HG03432 (cell line): ENCODE results near the gene RAPGEF5.

Experiments used
- ATAC-seq: cut with Tn5 transposase; IDR thresholded peaks from one replicate; pipeline ENCODE4 v1.9.1; 2021; ENCODE audit warnings: mild to moderate bottlenecking, moderate library complexity; ENCODE audit not compliant: unreplicated experiment

Gene RAPGEF5

DNA sequence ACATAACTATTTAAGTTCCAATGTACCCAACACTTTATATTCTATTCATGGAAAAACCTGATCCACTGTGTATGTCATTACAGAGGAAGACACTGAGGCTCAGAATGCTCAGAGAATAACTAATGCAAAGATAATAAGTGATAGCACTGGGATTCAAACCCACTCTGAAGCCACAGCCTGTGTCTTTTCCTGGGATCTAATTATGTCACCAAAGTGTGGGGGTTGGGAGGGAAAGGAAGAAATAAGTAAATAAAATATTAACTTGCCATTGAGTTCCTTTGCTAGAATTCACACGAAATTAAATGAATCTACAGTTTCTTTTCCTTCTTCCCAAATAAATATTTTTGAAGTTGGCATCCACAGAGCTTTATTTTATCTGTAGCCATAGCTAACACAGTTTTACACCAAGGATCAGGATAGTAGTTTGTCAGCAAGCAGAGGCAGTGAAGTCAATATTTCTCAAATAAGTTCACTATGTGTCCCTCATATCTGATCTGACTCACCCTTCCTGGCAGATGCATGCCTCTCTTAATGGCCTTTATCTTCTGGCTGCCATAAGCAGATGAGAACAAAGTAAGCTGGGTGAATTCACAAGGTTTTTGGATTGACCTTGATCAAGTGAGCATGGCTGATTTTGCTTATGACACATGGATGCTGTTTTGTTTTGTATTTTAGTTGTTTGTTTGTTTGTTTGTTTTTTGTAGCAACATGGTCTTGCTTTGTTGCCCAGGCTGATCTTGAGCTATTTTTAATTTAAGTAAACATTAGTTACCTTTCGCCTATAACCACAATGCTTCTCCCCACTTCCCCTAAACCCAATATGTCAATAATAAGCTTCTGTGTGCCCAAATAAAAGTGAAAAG lies 6.3 kb downstream of the RAPGEF5 start:
- ATAC-seq, result peak; percentile 59

DNA sequence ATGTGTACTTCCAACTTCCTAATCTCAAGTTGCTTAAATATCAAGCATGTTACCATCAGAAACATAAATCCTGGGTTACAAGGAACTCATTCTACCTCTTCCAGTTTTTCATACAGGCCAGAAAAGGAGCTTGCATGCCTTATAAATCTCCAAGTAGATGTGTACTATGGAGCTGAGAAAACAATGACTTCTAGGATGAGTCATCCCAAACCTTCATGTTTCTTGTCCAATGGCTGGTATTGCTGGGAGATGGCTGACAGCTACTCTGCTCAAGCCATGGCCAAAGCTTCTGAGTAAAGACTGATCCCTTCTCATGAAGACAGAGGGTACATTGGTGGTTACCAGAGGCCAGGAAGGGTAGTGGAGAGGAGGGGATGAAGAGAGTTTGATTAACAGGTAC lies 8.6 kb downstream of the RAPGEF5 start:
- no peak for ATAC-seq

- ATAC-seq, result no peak
Observed at GRCh38 chr7:22346383-22347107, 10.4 kb downstream of the RAPGEF5 start.

DNA sequence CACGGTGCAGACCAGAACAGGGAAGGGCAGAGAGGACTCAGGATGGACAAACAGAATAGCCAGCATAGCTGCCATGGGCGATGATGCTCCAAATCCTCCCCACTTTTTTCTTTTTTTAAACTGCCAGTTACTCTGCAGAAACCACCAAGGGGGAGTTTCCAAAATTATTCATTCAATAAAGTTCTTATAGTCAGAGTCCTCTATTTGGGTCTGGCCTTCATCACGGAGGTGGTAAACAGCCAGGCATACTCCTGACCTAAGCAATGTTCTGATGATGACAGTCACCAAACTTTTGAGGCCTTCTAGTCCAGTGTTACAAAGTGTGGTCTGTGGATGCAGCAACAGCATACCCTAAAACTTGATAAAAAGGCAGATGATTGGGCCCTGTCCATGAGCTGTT lies 12.3 kb downstream of the RAPGEF5 start:
- ATAC-seq, result no peak

- no peak for ATAC-seq
Observed at GRCh38 chr7:22343612-22344011, 13.3 kb downstream of the RAPGEF5 start.

DNA sequence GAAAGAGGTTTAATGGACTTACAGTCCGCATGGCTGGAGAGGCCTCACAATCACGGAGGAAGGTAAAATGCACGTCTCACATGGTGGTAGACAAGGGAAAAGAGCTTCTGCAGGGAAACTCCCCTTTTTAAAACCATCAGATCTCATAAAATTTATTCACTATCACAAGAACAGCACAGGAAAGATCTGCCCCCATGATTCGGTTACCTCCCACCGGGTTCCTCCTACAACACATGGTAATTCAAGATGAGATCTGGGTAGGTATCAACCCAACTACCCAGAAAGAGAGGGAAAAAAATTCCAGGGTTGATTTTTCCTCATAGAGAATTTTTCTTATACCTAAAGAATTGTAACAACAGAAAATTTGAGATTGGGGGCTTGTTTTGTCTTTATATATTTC lies 13.9 kb downstream of the RAPGEF5 start:
- no peak for ATAC-seq

DNA sequence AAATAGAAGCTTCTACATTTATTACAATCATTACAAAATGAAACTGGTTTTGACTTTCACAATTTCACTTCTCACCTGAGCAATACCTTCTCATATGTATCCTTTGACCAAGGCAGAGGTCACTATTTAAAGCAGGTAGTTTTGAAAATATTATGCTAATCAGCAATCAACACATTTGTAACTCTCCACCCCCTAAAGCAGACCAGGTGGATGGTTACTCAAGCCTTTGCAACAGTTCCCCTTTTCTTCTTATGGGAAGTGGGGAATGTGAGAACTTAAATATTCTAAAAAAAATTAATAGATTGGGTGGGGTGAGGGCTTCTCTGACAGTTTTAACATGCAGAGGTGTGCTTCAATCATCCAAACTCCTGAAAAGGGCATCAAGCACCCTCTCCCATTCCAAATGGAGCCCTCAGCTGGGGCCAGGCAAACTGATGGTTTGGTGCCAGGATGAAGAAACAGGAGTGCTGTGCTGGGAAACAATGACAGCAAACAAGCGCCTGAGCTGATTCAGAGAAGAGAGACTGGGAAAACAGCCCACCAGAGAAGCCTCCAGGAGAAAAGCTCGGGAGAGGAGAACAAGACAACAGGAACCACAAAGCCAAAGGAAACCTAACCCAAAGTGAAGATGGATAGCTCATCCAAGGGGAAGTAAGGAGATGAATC lies 17.1 kb downstream of the RAPGEF5 start:
- no peak for ATAC-seq

DNA sequence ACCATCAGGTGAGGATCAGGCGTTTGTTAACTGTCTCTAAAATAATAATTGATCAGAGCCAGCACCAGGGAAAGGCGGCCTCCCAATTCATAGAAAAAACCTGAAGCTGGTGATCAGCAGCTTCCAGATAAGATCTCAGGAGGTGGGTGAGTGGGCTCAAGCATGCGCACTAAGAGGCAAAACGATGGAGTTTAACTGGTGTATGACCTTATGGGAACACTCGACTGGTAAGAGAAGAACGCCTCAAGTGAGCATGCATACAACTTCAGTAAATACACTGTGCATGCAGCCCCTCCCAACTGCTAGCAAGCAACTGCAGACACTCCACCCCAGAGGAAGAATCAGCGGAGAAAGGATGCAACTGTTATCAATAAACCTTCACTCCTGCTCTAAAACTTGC lies 18.1 kb downstream of the RAPGEF5 start:
- ATAC-seq, result no peak

DNA sequence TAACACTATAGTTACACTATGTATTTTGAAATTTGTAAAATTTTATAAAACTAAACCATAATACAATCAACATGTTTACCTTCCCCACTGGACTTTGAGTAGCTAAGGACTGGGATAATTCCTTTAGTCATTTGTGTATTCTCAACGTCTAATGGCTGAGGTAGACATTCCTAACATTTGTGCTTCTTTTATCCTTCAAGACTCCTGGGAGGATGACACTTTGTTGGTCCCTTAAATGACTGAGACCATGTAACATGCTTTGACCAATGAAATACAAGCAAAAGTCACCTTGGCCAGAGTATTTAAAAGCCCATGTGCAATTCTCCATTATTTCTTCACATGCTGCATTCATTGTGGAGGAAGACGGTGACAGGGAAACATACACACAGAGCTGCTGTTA lies 18.5 kb downstream of the RAPGEF5 start:
- ATAC-seq, result no peak

GRCh38 chr7:22333680-22334141 lies 23.2 kb downstream of the RAPGEF5 start:
- ATAC-seq, result no peak

DNA sequence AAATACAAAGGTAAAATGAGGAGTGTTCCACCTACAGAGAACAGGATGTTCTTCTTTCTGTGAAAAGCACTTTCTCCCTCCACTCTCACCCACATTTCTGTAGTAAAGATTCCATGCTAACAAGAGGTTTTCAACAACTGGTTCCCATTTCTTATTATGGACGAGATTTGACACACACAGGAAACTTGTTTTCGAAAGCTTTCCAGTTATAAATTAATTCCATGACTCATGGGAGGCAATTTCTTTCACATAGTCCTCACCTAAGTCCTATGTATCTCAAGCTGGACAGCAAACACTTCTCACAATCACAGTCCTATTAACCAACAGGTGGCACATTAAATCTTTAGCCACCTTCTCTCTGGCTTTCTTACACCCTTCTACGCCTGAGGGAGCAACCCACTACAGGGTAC lies 24.5 kb downstream of the RAPGEF5 start:
- no peak for ATAC-seq

- ATAC-seq, result no peak
Observed at GRCh38 chr7:22331704-22332103, 25.2 kb downstream of the RAPGEF5 start.

DNA sequence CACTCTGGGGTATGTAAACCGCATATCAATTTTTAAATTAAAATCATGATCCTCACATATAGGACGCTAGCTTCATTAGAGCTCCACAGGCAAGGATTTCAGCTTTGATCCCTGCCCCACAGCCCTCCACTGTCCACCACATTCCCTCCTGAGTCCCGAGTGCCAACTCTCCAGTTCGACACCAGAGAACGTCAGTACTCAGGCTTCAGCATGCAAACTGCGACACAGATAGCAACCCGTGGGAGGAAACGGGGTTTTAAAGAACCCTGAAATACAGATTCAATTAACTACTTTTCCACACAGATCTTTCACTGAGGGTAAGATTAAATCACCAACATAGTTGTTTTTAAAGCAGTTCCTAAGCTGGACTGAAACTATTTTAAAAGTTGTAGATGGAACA lies 26.1 kb downstream of the RAPGEF5 start:
- no peak for ATAC-seq

DNA sequence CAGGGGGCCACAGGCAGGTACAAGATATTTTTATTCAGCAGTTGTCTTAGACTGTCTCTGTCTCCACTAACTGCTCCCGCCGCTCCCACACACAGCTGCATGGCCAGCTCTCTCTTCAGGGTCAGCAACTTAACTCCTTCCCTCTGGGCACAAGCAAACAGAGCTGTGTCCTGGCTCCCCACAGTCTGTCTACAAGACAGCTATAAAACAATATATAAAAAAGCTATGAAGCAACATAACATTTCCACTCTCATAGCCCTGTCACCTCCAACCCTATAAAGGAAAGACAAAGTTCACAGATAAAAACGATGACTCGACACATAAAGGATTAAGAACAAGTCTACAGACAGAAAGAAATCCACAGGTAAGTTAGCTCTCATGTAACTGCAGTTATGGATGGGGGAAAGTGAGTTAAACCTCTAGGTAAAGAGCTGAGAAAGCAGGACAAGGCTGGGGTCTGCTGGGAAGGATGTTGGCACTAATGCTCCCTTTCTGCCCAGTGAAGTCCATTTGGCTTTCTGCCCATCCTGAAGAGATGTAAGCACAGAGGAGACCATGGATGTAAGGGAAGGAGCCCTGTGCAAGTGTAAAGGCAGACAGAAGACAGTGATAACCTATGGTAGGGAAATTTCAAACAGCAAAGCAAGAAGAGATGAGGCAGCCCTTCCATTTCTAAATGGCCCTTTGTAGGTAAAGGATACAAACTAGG lies 27.0 kb downstream of the RAPGEF5 start:
- ATAC-seq, result no peak

GRCh38 chr7:22326181-22326580 lies 30.8 kb downstream of the RAPGEF5 start:
- no peak for ATAC-seq

GRCh38 chr7:22325671-22326070 lies 31.3 kb downstream of the RAPGEF5 start:
- ATAC-seq, result no peak

DNA sequence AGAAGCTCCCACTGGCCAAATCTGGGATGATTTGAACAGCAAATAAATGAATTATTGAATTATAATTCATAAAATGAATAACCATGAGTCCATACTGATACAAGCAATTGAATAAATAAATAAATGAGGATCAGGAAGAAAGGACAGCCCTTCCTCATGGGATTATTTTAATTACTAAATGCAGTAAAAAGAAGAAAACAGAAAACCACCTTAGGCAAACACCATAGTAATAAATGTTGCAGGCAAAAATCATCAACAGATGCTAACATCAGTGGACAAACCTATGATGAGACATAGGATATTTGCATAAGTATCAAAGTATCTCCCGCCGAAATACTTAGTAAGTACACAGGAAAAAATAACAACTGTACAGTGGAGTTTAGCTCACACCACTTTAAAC lies 33.2 kb downstream of the RAPGEF5 start:
- ATAC-seq, result no peak

DNA sequence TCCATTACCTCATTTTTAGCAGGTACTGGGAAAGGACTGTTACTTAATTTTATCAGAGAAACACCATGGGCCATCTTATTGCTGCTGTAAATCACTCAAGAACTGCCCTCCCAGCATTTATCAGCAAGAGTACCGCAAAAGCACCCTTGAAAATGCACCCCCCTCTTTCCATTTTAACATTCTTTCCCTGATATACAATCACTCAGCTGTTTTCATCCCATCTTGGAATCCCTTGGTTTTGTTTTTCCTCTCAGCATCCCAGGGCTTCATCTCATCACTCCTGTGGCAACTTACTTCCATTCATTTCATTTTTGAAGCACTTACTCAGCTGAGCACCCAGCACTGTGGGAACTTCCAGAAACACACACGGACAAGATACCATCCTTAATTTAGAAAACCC lies 36.5 kb downstream of the RAPGEF5 start:
- ATAC-seq, result no peak

DNA sequence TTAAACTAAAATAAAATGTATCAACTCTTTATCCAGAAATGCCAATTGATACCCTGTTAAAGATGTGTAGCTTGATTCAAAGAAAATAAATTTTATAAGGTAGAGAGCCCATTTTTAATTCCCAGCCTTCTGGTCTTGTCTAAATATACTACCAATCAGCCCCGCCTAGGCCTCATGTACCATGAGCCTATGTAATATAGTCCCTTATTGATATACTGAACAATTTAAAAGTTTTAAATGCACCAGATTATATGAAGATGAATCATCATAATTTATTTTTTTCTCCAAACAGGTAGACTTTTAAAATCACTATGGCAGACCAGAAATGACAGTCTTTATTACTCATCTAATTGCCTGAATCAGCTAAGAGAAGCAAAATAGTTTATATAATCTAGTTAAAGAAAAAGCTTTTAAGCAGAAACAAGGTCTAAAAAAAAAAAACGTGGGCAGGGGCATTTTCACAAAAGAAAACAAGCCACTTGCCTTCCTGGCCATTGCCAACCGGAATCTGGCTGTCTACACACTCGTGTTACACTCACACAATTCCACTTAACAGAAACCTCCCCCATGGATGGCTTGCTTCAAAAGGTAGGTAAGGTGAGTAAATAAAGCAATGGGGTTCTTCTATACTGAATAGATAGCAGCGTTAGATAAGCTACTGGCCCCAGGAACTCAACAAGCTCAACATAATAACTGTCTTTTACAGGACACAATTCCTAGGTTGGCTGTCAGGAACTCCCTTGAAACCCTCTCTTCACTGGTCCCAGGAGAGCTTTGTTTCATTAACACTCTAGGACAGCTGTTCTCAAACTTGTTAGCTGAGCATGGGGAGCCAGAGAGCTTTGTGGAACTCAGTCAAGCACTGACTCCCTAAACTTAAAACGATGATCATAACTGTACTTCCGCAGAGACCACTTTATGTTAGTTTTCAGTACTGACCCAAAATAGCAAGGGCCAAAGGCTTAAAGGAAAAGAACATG lies 37.2 kb downstream of the RAPGEF5 start:
- ATAC-seq, result no peak

DNA sequence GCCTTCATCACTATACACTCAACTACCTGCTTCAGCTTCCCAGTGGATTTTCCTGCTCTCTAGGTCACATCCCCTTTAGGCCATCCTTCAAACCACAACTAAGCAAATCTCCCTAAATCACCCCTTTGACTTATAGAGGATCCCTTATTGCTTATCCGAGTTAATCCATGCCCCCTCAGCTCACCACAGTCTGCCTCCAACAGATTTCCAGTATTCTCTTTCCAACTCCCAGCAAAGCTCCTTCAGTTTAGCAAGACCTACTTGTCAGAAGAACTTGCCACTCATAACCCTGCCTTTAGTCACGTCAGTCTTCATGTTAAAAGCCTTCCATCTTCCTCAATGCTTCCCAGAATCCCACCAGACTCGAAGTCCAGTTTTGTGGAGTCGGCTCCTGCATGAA lies 38.6 kb downstream of the RAPGEF5 start:
- no peak for ATAC-seq
